DOHH2 (cell line): ENCODE data around the gene CDKN1B.

ENCODE experiments used
- H3F3A ChIP-seq: fragments of 200-600 bp; sonication (generic), shearing (Covaris generic); 2 replicates; pipeline ENCODE4 v1.6.0; 2016; ENCODE audit warnings: antibody characterized with exemption, mild to moderate bottlenecking; ENCODE audit not compliant: control insufficient read depth, insufficient read depth
- H3K27ac ChIP-seq: fragments of 200-600 bp; sonication (generic); 2 replicates; pipeline ENCODE4 v1.5.1; 2014; ENCODE audit warnings: low read depth, mild to moderate bottlenecking, low read length, moderate library complexity
- H3K27me3 ChIP-seq: fragments of 200-600 bp; sonication (generic); 2 replicates; pipeline ENCODE4 v1.6.1; 2014; ENCODE audit warnings: mild to moderate bottlenecking, low read length, mixed read lengths; ENCODE audit not compliant: control insufficient read depth
- H3K36me3 ChIP-seq: fragments of 200-600 bp; sonication (generic); 2 replicates; pipeline ENCODE4 v1.6.1; 2014; ENCODE audit warnings: mild to moderate bottlenecking, low read length, moderate library complexity, mixed read lengths; ENCODE audit not compliant: control insufficient read depth
- H3K4me1 ChIP-seq: fragments of 200-600 bp; sonication (generic); 2 replicates; pipeline ENCODE4 v1.6.1; 2014; ENCODE audit warnings: mild to moderate bottlenecking, low read length, mixed read lengths; ENCODE audit not compliant: control insufficient read depth
- H3K4me2 ChIP-seq: fragments of 200-600 bp; sonication (generic); 2 replicates; pipeline ENCODE4 v1.6.0; 2014; ENCODE audit warnings: mild to moderate bottlenecking, low read length, moderate library complexity
- H3K4me3 ChIP-seq: fragments of 200-600 bp; sonication (generic); 2 replicates; pipeline ENCODE4 v1.5.1; 2014; ENCODE audit warnings: mild to moderate bottlenecking, low read length, mixed read lengths
- H3K79me2 ChIP-seq: fragments of 200-600 bp; sonication (generic); 2 replicates; pipeline ENCODE4 v1.6.1; 2014; ENCODE audit warnings: mild to moderate bottlenecking, low read length, mixed read lengths; ENCODE audit not compliant: control insufficient read depth
- H3K9me2 ChIP-seq: fragments of 200-600 bp; sonication (generic); replicated peaks from 2 replicates; pipeline ENCODE4 v1.6.1; 2014; ENCODE audit warnings: mild to moderate bottlenecking, low read length, mixed read lengths; ENCODE audit not compliant: control insufficient read depth
- H3K9me3 ChIP-seq: fragments of 200-600 bp; sonication (generic); 2 replicates; pipeline ENCODE4 v1.6.1; 2014; ENCODE audit warnings: antibody characterized with exemption, low read length, mixed read lengths; ENCODE audit not compliant: control insufficient read depth, insufficient read depth
- H4K20me1 ChIP-seq: fragments of 200-600 bp; sonication (generic); 2 replicates; pipeline ENCODE4 v1.6.0; 2014; ENCODE audit warnings: low read depth, mild to moderate bottlenecking, antibody characterized with exemption, low read length, moderate library complexity; ENCODE audit not compliant: control insufficient read depth, insufficient read depth
- EZH2phosphoT487 ChIP-seq: fragments of 200-600 bp; sonication (generic); IDR thresholded peaks from 2 replicates; pipeline ENCODE4 v1.6.1; 2017; ENCODE audit warnings: borderline replicate concordance, mild to moderate bottlenecking, antibody characterized with exemption, low read length, moderate library complexity, mixed read lengths
- TF ChIP-seq, protein P1 (sequence below): fragments of 200-600 bp; sonication (generic); IDR thresholded peaks from one replicate; pipeline ENCODE4 v1.5.1; 2014; ENCODE audit warnings: antibody characterized with exemption, mild to moderate bottlenecking, low read depth, low read length; ENCODE audit not compliant: poor library complexity, severe bottlenecking

CDKN1B gene

DNA sequence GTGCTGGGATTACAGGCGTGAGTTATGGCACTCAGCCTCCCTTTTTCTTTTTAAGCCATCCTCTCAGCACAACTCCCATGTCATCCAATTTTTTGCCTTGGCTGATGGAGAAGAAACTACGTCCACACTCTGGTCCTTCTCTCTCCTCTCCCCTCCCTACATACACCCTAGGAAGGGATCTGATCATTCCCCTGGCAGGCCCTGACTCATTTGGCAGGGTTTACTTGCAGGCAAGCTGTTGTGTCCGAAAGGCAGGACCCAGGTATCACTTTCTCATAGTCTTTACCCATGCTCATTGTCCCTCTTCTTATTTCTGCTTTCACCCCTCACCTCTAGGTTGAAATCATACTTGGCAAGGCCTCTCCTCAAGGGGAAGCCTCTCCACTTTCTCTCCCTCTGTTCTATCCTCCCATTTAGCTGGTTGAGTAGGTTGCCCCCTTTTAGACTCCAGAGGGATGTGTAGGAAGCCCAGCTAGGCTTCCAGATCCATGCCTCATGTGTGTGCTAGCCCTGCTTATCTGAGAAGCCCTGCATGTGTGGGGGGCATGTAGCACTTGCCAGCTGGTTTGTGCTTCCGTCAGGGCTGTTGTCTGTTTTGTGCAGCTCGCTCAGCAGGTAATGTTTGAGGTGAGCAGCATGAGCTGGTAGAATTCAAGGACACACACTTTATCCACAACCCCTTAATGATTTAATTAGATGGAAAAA, 36.0 kb upstream of the CDKN1B start:
- H3K36me3 ChIP-seq, result no peaks in the 10 kb centered on the region
- no peak overlapping the region for H3K27ac ChIP-seq
- peaks cover 3% of the 10 kb centered on the region; the same call in 1 of the 2 replicates for H3K27me3 ChIP-seq
- H3K4me2 ChIP-seq, result no peak overlapping the region
- H3K4me1 ChIP-seq, result no peaks in the 10 kb centered on the region
- TF ChIP-seq, protein P1, sequence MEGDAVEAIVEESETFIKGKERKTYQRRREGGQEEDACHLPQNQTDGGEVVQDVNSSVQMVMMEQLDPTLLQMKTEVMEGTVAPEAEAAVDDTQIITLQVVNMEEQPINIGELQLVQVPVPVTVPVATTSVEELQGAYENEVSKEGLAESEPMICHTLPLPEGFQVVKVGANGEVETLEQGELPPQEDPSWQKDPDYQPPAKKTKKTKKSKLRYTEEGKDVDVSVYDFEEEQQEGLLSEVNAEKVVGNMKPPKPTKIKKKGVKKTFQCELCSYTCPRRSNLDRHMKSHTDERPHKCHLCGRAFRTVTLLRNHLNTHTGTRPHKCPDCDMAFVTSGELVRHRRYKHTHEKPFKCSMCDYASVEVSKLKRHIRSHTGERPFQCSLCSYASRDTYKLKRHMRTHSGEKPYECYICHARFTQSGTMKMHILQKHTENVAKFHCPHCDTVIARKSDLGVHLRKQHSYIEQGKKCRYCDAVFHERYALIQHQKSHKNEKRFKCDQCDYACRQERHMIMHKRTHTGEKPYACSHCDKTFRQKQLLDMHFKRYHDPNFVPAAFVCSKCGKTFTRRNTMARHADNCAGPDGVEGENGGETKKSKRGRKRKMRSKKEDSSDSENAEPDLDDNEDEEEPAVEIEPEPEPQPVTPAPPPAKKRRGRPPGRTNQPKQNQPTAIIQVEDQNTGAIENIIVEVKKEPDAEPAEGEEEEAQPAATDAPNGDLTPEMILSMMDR, result no peak
- no peak for TF ChIP-seq EZH2phosphoT487
- no peaks in the 10 kb centered on the region for H3K79me2 ChIP-seq
- H3F3A ChIP-seq, result no peaks in the 10 kb centered on the region
- no peak overlapping the region for H3K4me3 ChIP-seq
- no peaks in the 10 kb centered on the region for H4K20me1 ChIP-seq
- no peaks in the 10 kb centered on the region for H3K9me3 ChIP-seq
- no peaks in the 10 kb centered on the region for H3K9me2 ChIP-seq

DNA sequence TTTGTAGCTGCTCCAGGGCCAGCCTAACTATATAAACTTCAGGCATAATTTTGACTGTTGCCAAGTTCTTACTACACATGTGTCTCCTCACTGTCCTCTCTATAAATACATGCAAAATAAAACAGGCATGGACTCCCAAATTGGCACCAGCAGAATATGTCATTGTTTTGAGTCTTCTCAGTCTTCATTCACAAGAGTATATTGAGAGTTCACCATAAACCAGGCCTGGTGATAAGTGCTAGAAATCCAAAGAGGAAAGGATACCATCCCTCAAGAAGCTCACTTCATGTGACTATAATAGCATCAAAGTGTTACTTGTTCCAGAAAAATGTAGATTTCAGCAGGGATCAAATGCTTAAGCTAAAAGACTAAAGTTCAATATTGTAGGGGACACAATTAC, 34.9 kb upstream of the CDKN1B start:
- Histone ChIP-seq H3K4me2 (no peak overlapping the region), H3K27me3 (peaks cover 3% of the 10 kb centered on the region; the same call in 1 of the 2 replicates), H4K20me1 (no peaks in the 10 kb centered on the region), H3K9me3 (no peaks in the 10 kb centered on the region), H3K27ac (no peak overlapping the region), H3K79me2 (no peaks in the 10 kb centered on the region), H3F3A (no peaks in the 10 kb centered on the region), H3K9me2 (no peaks in the 10 kb centered on the region), H3K36me3 (no peaks in the 10 kb centered on the region), H3K4me3 (no peak overlapping the region), H3K4me1 (no peaks in the 10 kb centered on the region)
- TF ChIP-seq EZH2phosphoT487, result no peak
- TF ChIP-seq, protein P1, result no peak

DNA sequence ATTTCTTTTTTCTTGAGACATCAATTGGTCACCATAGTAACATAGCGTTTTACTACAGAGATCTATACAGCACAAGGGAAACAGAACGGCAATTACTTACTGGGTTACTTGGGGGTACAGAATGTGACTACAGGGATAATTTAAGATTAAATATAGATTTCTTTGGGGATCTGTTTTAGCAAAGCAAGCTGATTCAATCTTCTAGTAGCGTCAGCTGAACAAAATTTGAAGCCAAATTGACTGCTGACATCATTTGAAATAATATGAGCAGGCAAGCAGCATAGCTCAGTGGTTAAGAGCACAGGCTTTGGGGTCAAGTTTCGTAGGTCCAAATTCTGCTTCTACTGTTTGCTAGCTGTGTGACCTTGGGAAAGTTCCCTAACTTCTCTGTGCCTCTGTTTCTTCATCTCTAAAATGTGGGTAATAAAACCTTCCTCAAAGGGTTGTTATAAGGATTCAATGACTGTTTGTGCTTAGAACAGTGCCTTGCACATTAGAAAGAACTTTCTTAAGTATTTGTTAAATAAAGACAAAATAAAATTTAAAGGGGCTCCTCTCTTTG, 34.0 kb upstream of the CDKN1B start:
- no peaks in the 10 kb centered on the region for H4K20me1 ChIP-seq
- TF ChIP-seq, protein P1, result no peak
- TF ChIP-seq EZH2phosphoT487, result no peak
- H3K9me3 ChIP-seq, result no peaks in the 10 kb centered on the region
- no peaks in the 10 kb centered on the region for H3K79me2 ChIP-seq
- no peaks in the 10 kb centered on the region for H3K4me1 ChIP-seq
- H3F3A ChIP-seq, result no peaks in the 10 kb centered on the region
- no peaks in the 10 kb centered on the region for H3K36me3 ChIP-seq
- no peak overlapping the region for H3K4me2 ChIP-seq
- H3K27me3 ChIP-seq, result peaks cover 3% of the 10 kb centered on the region; the same call in 1 of the 2 replicates
- H3K4me3 ChIP-seq, result no peak overlapping the region
- no peaks in the 10 kb centered on the region for H3K9me2 ChIP-seq
- no peak overlapping the region for H3K27ac ChIP-seq
